CD14-positive monocyte (primary cell): ENCODE results near the gene SLC35F2. TPM values are rescaled to one million over a fixed set of nuclear protein-coding genes. Genes with fewer than 3 reads are reported as not detected.

Source experiments
- DNase-seq, 3 donors: peaks; one replicate each; pipeline ENCODE4 v3.0.0-alpha.2; 2011 to 2022
- H2AFZ ChIP-seq: 2 replicates; pipeline ENCODE4 v1.6.0; 2012; ENCODE audit warnings: mild to moderate bottlenecking, low read depth, low read length, inconsistent platforms; ENCODE audit not compliant: insufficient read depth, poor library complexity, severe bottlenecking
- H3K27ac ChIP-seq, 2 donors: 1 replicate in 1 of 2; 2 replicates in 1 of 2; pipeline ENCODE4 v1.5.1; 2012 to 2013; ENCODE audit warnings: low read length in 2 of 2, control low read depth in 1 of 2, inconsistent platforms in 1 of 2, low read depth in 1 of 2, mild to moderate bottlenecking in 1 of 2
- H3K27me3 ChIP-seq, 2 donors: one replicate each; pipeline versions ENCODE4 v1.6.0 to v1.6.1; 2011 to 2013; ENCODE audit warnings: low read length in 2 of 2; ENCODE audit not compliant: control insufficient read depth in 2 of 2, insufficient read depth in 2 of 2
- H3K36me3 ChIP-seq, 2 donors: replicated peaks in 1 of 2; 1 replicate in 1 of 2; 2 replicates in 1 of 2; pipeline versions ENCODE4 v1.5.1 to v1.6.1; 2012 to 2013; ENCODE audit warnings: low read length in 2 of 2, control low read depth in 1 of 2, inconsistent platforms in 1 of 2, mild to moderate bottlenecking in 1 of 2; ENCODE audit not compliant: insufficient read depth in 2 of 2, control insufficient read depth in 1 of 2
- H3K4me1 ChIP-seq, 2 donors: 1 replicate in 1 of 2; 2 replicates in 1 of 2; pipeline versions ENCODE4 v1.5.1 to v1.6.1; 2012 to 2013; ENCODE audit warnings: low read length in 2 of 2, control low read depth in 1 of 2, inconsistent platforms in 1 of 2, mild to moderate bottlenecking in 1 of 2, moderate library complexity in 1 of 2; ENCODE audit not compliant: insufficient read depth in 2 of 2, control insufficient read depth in 1 of 2
- H3K4me2 ChIP-seq: replicated peaks from 2 replicates; pipeline ENCODE3; 2012; ENCODE audit warnings: low read length, moderate library complexity, mild to moderate bottlenecking; ENCODE audit not compliant: poor library complexity, severe bottlenecking; ENCODE audit errors: extremely low read depth
- H3K4me3 ChIP-seq, 3 experiments: fragments of 200-600 bp in 1 of 3; sonication (generic) in 1 of 3; replicated peaks in 1 of 3; 1 replicate in 2 of 3; 2 replicates in 1 of 3; pipeline ENCODE4 v1.5.1; 2011 to 2013; ENCODE audit warnings: low read length in 3 of 3, mild to moderate bottlenecking in 3 of 3, control low read depth in 2 of 3, low read depth in 2 of 3, inconsistent platforms in 1 of 3, moderate library complexity in 1 of 3
- H3K79me2 ChIP-seq: 2 replicates; pipeline ENCODE4 v1.6.0; 2012; ENCODE audit warnings: mild to moderate bottlenecking, control low read depth, inconsistent platforms, low read length, moderate library complexity; ENCODE audit not compliant: insufficient read depth
- H3K9ac ChIP-seq: 2 replicates; pipeline ENCODE4 v1.6.0; 2017; ENCODE audit warnings: low read length, mild to moderate bottlenecking; ENCODE audit not compliant: insufficient read depth, poor library complexity, severe bottlenecking
- H3K9me3 ChIP-seq, 2 donors: replicated peaks in 1 of 2; 1 replicate in 1 of 2; 2 replicates in 1 of 2; pipeline versions ENCODE4 v1.5.1 to v1.6.1; 2012 to 2013; ENCODE audit warnings: low read length in 2 of 2, control low read depth in 1 of 2; ENCODE audit not compliant: control insufficient read depth in 1 of 2, insufficient read depth in 1 of 2
- H4K20me1 ChIP-seq: 2 replicates; pipeline ENCODE4 v1.6.0; 2012; ENCODE audit warnings: mild to moderate bottlenecking, low read length, control low read depth, moderate library complexity; ENCODE audit not compliant: insufficient read depth
- H3K27ac Mint-ChIP-seq, 7 donors: one replicate each; pipeline ENCODE4 v1.8.0; 2020; ENCODE audit warnings: mild to moderate bottlenecking in 7 of 7, mixed read lengths in 7 of 7, moderate library complexity in 6 of 7, inconsistent platforms in 2 of 7
- H3K27me3 Mint-ChIP-seq, 3 donors: one replicate each; pipeline ENCODE4 v1.8.0; 2021 to 2022; ENCODE audit warnings: low read depth in 3 of 3, mild to moderate bottlenecking in 3 of 3, mixed read lengths in 3 of 3, moderate library complexity in 3 of 3, inconsistent platforms in 1 of 3
- H3K36me3 Mint-ChIP-seq, 2 donors: one replicate each; pipeline ENCODE4 v1.8.0; 2020; ENCODE audit warnings: mixed read lengths in 2 of 2, inconsistent platforms in 1 of 2, mild to moderate bottlenecking in 1 of 2
- H3K4me1 Mint-ChIP-seq: one replicate; pipeline ENCODE4 v1.8.0; 2020; ENCODE audit warnings: mild to moderate bottlenecking, mixed read lengths
- H3K4me3 Mint-ChIP-seq, 2 donors: one replicate each; pipeline ENCODE4 v1.8.0; 2020; ENCODE audit warnings: mild to moderate bottlenecking in 2 of 2, mixed read lengths in 2 of 2, moderate library complexity in 1 of 2
- H3K9me3 Mint-ChIP-seq, 7 donors: one replicate each; pipeline ENCODE4 v1.8.0; 2020 to 2022; ENCODE audit warnings: mixed read lengths in 7 of 7, mild to moderate bottlenecking in 6 of 7, moderate library complexity in 6 of 7, inconsistent platforms in 2 of 7
- CTCF ChIP-seq: fragments of 200-600 bp; IDR thresholded peaks from one replicate; pipeline ENCODE4 v1.8.0; 2022; ENCODE audit warnings: antibody characterized with exemption, mild to moderate bottlenecking
- WGBS: methylation state at CpG from one replicate; pipeline ENCODE4 v1.1.5; 2013; ENCODE audit warnings: missing lambda C conversion rate; ENCODE audit not compliant: insufficient coverage; 5-methylcytosine and 5-hydroxymethylcytosine counted together
- intact Hi-C, 2 donors: fragments of 100-400 bp; cut with micrococcal nuclease; formaldehyde crosslinking; loops; one replicate each; pipeline versions ENCODE4 v1.15.0 to v1.15.1; 2023
- polyA plus RNA-seq, 3 donors: library from polyadenylated mRNA; depleted of rRNA in 1 of 3; unstranded in 2 of 3; stranded (reverse) in 1 of 3; fragments of 300-500 nt in 2 of 3; fragments of >200 nt in 1 of 3; fragmentation: Illumina TruSeq in 2 of 3; gene quantifications; 1 replicate in 2 of 3; 2 replicates in 1 of 3; pipeline ENCODE4 v1.2.3, GENCODE V29; 2012 to 2021

The SLC35F2 gene
- polyA plus RNA-seq, 3 donors, result 0.24 to 0.25 TPM; not detected in 1

- no peaks in the 10 kb centered on the region for H3K79me2 ChIP-seq
- peaks cover 7 to 18% of the 10 kb centered on the region in 2 donors for H3K4me1 ChIP-seq
- peaks cover 28 to 39% (median 37%) of the 10 kb centered on the region in 3 donors for H3K27me3 Mint-ChIP-seq
- peaks cover 2 to 36% of the 10 kb centered on the region in 2 donors for H3K36me3 Mint-ChIP-seq
- H3K9me3 Mint-ChIP-seq, result peaks cover 0 to 1% (median 0%) of the 10 kb centered on the region in 7 donors
- H3K9me3 ChIP-seq, result no peaks in the 10 kb centered on the region
- H3K27ac ChIP-seq, result no peak overlapping the region
- no peak overlapping the region for H3K4me3 Mint-ChIP-seq
- H3K27ac Mint-ChIP-seq, result peak overlapping the region in 3 of 7 donors; percentile 37 to 83 (median 56)
- H3K36me3 ChIP-seq, result no peaks in the 10 kb centered on the region
- H3K4me2 ChIP-seq, result no peak overlapping the region
- no peak overlapping the region for H3K9ac ChIP-seq
- peaks cover 21 to 28% of the 10 kb centered on the region in 2 donors for H3K27me3 ChIP-seq
- peaks cover 20% of the 10 kb centered on the region for H3K4me1 Mint-ChIP-seq
- H2AFZ ChIP-seq, result no peak overlapping the region
- TF ChIP-seq CTCF, result no peak
- no peak overlapping the region for H3K4me3 ChIP-seq
- intact Hi-C loops, result loop anchor here in 1 of 2 donors (5.0 kb wide), 1 partner anchor 37 kb away; no protein-coding TSS in a partner anchor
- H4K20me1 ChIP-seq, result no peaks in the 10 kb centered on the region
- peak; percentile 19 to 40 (median 27) for DNase-seq
Measured at GRCh38 chr11:107804971-107805370, 53.6 kb downstream of the SLC35F2 start.

GRCh38 chr11:107804211-107804610 is 54.4 kb downstream of the SLC35F2 start:
- Histone ChIP-seq H3K9ac (no peak overlapping the region), H3K27ac (no peak overlapping the region), H3K4me1 (peaks cover 7 to 18% of the 10 kb centered on the region in 2 donors), H3K27me3 (peaks cover 21 to 28% of the 10 kb centered on the region in 2 donors), H3K79me2 (no peaks in the 10 kb centered on the region), H3K36me3 (no peaks in the 10 kb centered on the region), H4K20me1 (no peaks in the 10 kb centered on the region), H3K4me3 (no peak overlapping the region), H3K4me2 (no peak overlapping the region), H3K9me3 (no peaks in the 10 kb centered on the region), H2AFZ (no peak overlapping the region)
- Mint-ChIP-seq H3K4me3 (peak overlapping the region in 1 of 2 donors; percentile 57), H3K27me3 (peaks cover 27 to 38% (median 34%) of the 10 kb centered on the region in 3 donors), H3K9me3 (peaks cover 0 to 1% (median 0%) of the 10 kb centered on the region in 7 donors), H3K4me1 (peaks cover 20% of the 10 kb centered on the region), H3K36me3 (peaks cover 2 to 32% of the 10 kb centered on the region in 2 donors), H3K27ac (no peak overlapping the region)
- intact Hi-C loops, result no loop called here
- no CpG with 5 or more reads among the region's 1 CpG for WGBS
- no peak for DNase-seq
- no peak for TF ChIP-seq CTCF
